Retinal pigment epithelial cell (primary cell): ENCODE measurements around the gene IDS.
"Not testable (repeated sequence)": the region's sequence is repeated elsewhere in the genome, so short reads cannot be mapped to it uniquely, and the experiment has no call there.

Experiments
- DNase-seq: peaks from one replicate; pipeline ENCODE4 v3.0.0-alpha.2; 2010; ENCODE audit warnings: low read depth
- H3K4me3 ChIP-seq: 2 replicates; pipeline ENCODE4 v1.5.1; 2011; ENCODE audit warnings: mild to moderate bottlenecking, low read length, control low read depth, moderate library complexity
- CTCF ChIP-seq: conservative IDR thresholded peaks from 2 replicates; pipeline ENCODE4 v1.5.1; 2011; ENCODE audit warnings: low read depth, low read length, control low read depth, inconsistent platforms

The IDS gene

GRCh38 chrX:149504915-149505651 is at the start of gene IDS:
TSS of gene IDS (minus strand) at chrX:149505306. CDS start at chrX:149505137, 169 bp downstream.
- DNase-seq: peak; percentile 43
- no peak for TF ChIP-seq CTCF
- peak within 1 kb of the TSS; percentile 64 for H3K4me3 ChIP-seq

GRCh38 chrX:149551939-149552248 is 46.8 kb upstream of the IDS start:
- not testable (repeated sequence) for DNase-seq

GRCh38 chrX:149551245-149551938 is 46.3 kb upstream of the IDS start:
- not testable (repeated sequence) for H3K4me3 ChIP-seq, DNase-seq

More at GRCh38 chrX:149551939-149552248, 46.8 kb upstream of the IDS start:
- H3K4me3 ChIP-seq: not testable (repeated sequence)

- not testable (repeated sequence) for DNase-seq
Observed at GRCh38 chrX:149550454-149550853, 45.3 kb upstream of the IDS start.

GRCh38 chrX:149549701-149550100 is 44.6 kb upstream of the IDS start, which contains the start of gene HSFX3:
TSS of gene HSFX3 (minus strand) at chrX:149549924. CDS start at chrX:149549852, 72 bp downstream.
- not testable (repeated sequence) for DNase-seq, H3K4me3 ChIP-seq

More at GRCh38 chrX:149550454-149550853, 45.3 kb upstream of the IDS start:
- H3K4me3 ChIP-seq: not testable (repeated sequence)

- DNase-seq, H3K4me3 ChIP-seq: not testable (repeated sequence)
Observed at GRCh38 chrX:149547782-149548181, 42.7 kb upstream of the IDS start.

- H3K4me3 ChIP-seq, DNase-seq: not testable (repeated sequence)
Observed at GRCh38 chrX:149546962-149547361, 41.9 kb upstream of the IDS start.

GRCh38 chrX:149545545-149546543 is 40.7 kb upstream of the IDS start:
- not testable (repeated sequence) for H3K4me3 ChIP-seq, DNase-seq
- peak; percentile 16 for TF ChIP-seq CTCF

- H3K4me3 ChIP-seq: peak overlapping the region; percentile 75
- no peak for DNase-seq
- TF ChIP-seq CTCF: no peak
Observed at GRCh38 chrX:149541521-149542047, 36.5 kb upstream of the IDS start.
